NK-92 (cell line): ENCODE results near the gene SESN1.

Source experiments
- DNase-seq: peaks from one replicate; lab custom pipeline; 2025; ENCODE audit not compliant: unreplicated experiment; lab: John Stamatoyannopoulos, UW

Gene SESN1

DNA sequence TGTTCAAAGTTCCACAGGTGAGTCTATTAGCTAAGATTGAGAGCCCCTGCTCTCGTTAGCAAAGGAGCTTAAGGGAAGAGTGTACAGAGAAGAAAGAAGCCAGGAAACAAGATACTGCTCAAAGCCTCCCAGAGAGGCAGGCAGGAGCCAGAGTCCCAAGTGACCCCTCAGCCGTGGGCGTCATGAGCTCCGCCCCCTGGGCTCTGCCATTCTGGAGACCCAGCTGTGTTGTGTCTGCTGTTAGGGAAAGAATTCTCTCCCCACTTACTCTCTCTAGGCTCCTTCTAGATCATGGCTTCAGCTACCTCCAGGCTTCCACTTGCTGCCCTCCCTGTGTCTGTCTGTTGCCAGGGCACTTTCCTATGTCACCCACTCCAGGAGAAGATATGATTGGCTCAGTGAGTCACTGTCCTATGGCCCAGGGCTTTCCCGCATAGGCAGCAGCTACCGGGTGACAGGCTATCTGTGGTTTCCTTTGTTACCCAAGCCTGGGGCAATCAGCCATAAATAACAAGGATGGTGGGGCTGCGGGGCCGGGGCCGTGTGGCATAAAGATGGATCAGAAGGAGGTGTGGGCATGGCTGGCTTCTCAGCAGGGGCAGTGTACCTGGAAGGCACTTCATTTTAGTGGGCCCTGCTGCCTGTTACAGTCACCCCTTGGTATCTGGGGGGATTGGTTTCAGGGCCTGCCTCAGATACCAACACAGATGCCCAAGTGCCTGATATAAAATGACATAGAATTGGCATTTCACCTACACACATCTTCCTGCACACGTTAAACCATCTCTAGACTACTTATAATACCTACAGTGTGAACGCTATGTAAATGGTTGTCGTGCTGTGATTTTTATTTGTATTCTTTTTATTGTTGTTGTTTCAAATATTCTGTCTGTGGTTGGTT lies 127.5 kb downstream of the SESN1 start:
- no peak for DNase-seq

DNA sequence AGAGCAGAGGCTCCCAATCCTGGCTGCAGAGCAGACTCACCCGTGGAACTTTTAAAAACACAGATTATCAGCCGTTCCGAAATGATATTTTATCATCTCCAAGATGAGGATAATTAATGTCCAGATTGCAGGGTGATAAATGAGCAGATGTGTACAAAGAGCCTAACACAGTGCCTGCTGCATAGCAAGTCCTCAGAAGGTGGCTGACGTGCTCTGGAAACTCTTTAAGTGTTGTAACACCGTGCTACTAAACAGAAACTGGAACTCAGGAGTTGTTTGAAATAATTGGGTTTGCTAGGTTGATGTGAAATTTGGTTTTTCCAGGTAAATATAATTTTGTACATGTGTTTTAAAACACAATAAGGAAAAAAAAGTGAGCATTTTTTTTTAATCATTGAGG lies 128.4 kb downstream of the SESN1 start:
- DNase-seq = no peak

DNA sequence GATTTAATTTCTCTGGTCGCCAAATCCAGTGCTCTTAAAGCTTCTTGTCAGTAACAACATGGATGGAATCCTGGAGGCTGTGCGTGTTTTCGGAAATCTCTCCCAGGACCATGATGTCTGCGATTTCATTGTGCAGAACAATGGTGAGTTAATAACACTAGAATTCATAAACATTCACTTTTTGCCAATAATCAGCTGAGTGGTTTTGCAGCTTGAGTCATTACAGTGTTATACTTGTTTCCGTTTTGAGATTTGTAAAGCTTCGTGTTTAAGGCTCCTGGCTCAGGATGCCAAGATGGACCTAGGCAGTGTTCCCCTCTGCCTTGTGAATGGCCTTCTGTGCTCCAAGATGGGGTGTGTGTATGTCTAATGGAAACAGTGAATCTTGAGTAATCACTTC lies 132.7 kb downstream of the SESN1 start:
- no peak for DNase-seq

DNA sequence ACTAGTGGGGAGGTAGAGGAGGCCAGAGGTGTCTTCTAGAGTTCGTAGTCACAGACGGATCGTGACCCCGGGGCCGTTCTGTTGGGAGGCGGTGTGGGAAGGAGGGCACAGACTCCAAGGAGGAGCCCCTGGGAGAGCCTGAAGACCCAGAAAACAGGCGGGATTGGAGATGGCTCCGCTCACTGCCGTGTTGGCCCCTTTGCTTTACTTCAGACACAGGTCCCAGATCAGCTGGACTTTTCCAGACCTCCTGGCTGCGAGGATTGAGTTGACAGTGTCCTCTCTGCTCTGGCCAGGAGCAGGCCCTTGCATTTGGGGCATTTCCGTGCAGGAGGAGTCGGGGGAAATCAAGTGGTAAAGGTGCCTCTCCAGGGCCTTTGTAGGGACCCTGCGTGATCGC lies 133.6 kb downstream of the SESN1 start:
- DNase-seq = no peak

- DNase-seq = no peak
These were observed 134.0 kb downstream of the SESN1 start for GRCh38 chr6:108960601-108961000.

DNA sequence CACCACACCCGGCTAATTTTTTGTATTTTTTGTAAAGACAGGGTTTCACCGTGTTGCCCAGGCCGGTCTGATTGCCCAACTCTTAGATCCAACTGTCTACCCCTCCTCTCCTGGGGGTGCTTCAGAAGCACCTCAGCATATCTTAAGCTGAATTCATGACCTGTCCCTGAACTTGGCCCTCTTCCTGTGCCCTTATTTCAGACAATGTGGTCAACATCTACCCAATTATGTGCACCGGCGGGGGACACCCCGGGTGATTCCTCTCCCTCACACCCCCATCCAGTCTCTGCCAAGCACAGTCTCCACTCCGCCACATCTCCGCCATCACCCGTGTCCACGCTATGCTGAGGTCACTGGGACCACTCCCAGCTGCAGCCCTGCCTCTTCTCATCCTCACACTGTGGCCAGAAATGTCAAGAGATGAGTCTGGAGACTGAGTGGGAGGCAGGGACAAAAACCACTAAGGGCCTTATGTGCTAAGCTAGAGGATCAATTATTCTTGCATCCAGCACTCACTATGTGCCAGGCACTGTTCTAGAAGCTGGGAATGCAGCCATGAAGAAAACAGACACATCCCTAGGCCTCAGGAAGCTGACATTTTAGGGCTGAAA lies 134.6 kb downstream of the SESN1 start:
- no peak for DNase-seq

- no peak for DNase-seq
These were observed 135.5 kb downstream of the SESN1 start for GRCh38 chr6:108958900-108959770.

- no peak for DNase-seq
These were observed 137.4 kb downstream of the SESN1 start for GRCh38 chr6:108957221-108957620.

- no peak for DNase-seq
These were observed 139.2 kb downstream of the SESN1 start for GRCh38 chr6:108955329-108955949.

GRCh38 chr6:108953681-108954080 lies 141.0 kb downstream of the SESN1 start:
- no peak for DNase-seq

- DNase-seq = no peak
These were observed 141.7 kb downstream of the SESN1 start for GRCh38 chr6:108952776-108953486.

GRCh38 chr6:108951351-108951953 lies 143.2 kb downstream of the SESN1 start:
- no peak for DNase-seq

GRCh38 chr6:108948181-108948661 lies 146.4 kb downstream of the SESN1 start:
- DNase-seq = no peak

DNA sequence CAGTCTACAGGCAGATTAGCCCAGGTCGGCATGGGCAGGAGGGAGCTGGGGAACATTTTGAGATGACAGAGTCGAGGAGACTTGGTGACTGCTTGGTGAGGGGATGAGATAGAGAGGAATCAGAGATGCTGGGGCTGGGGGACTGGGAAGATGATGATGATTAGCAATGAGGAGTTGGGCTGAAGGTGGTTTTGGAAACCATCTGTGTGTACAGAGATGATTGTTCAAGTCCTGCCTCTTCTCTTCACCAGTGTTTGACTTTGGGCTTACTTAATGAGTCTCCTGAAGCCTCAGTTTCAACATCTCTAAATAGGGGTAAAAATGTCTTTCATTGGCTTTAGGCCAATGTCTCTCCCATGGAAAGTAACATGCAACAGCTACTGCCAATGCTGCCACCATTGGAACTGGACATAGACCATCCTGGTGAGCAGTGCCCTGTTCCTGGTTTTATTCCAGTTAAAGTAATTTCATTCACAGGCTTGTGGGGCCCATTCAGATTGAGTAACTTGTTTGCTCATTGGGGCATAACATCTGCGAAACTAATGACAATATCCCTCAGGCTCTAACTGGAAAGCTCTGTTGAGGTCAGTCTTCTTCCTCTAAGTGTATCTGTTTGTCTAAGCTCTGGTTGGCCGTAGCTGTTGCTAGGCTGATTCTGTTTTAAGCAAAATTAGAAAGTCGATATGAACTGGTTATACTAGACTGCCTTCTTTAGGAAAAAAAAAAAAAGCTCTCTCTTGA lies 147.4 kb downstream of the SESN1 start:
- no peak for DNase-seq

GRCh38 chr6:108946695-108947094 lies 148.0 kb downstream of the SESN1 start:
- no peak for DNase-seq

GRCh38 chr6:108945681-108946159 lies 148.9 kb downstream of the SESN1 start:
- no peak for DNase-seq

DNA sequence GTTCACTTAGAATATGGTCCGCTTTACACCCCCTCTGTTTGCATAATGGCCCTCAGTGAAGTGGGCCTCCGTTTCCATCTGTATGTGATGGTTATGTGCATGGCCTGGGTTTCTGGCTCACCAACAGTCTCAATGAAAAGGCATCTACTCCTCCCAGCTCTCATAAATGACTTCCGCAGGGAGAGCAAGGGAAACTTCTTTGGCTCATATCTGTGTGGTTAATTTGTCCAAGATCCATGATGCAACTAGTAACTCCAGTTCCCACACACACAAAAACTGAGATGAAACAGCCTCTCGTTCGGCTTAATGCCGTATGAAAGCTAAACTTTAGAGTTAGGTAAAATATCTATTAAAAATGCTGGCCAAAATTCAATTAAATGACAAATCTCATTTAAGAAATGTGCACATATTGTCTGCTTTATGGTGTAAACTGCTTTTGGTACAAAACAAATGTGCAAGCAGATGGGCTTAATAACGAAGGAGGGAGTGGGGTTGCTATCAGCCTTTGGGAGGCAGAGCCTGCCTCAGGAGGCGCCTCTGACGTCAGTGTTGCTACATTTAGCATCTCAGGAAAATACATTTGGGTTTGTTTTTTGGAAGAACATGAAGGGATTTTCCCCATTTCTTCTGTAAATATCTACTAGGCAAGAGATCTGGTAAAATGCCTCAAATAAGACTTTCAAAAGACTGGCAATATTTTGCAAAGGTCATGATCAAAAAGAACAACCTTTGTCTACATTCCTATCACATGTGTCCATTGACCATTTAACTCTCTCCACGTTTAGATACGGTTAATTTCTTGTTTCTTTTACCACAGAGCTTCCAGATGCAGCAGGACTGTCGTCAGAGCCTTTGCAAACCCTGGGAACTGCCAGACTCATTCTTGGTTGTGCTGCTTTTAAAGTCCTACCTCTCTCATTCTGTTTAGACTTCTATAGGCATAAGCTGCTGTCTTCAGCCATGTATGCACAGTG lies 149.7 kb downstream of the SESN1 start:
- no peak for DNase-seq

- DNase-seq = no peak
These were observed 150.6 kb downstream of the SESN1 start for GRCh38 chr6:108944071-108944470.
